ENCODE results near the gene TAF10.

Gene TAF10

GRCh38 chr11:6623391-6624363 is 11.7 kb upstream of the TAF10 start:
- DNase-seq (ENCODE audit: low spot score), result no peak

GRCh38 chr11:6622261-6623171 is 10.5 kb upstream of the TAF10 start:
- no peak for DNase-seq (ENCODE audit: low spot score)

GRCh38 chr11:6621711-6622211 is 9.7 kb upstream of the TAF10 start:
- DNase-seq (ENCODE audit: low spot score), result no peak

- no peak for DNase-seq (ENCODE audit: low spot score)
These were observed 8.6 kb upstream of the TAF10 start for GRCh38 chr11:6620636-6621035.

GRCh38 chr11:6619004-6619745 is 7.2 kb upstream of the TAF10 start, which contains the start of gene TPP1:
Gene TPP1 (minus strand): TSS chr11:6619422. CDS start chr11:6619400, 22 bp downstream.
- DNase-seq (ENCODE audit: low spot score), result peak; percentile 99

GRCh38 chr11:6618117-6619003 is 6.3 kb upstream of the TAF10 start:
- DNase-seq (ENCODE audit: low spot score), result peak; percentile 67

- no peak for DNase-seq (ENCODE audit: low spot score)
These were observed 5.3 kb upstream of the TAF10 start for GRCh38 chr11:6617315-6617781.

- DNase-seq (ENCODE audit: low spot score), result no peak
These were observed 4.7 kb upstream of the TAF10 start for GRCh38 chr11:6616596-6617250.

GRCh38 chr11:6615882-6616585 is 4.0 kb upstream of the TAF10 start:
- no peak for DNase-seq (ENCODE audit: low spot score)

- no peak for DNase-seq (ENCODE audit: low spot score)
These were observed 3.0 kb upstream of the TAF10 start for GRCh38 chr11:6615046-6615445.

- no peak for DNase-seq (ENCODE audit: low spot score)
These were observed 2.4 kb upstream of the TAF10 start for GRCh38 chr11:6614446-6614845.

GRCh38 chr11:6613496-6613895 is 1.5 kb upstream of the TAF10 start:
- no peak for DNase-seq (ENCODE audit: low spot score)

- DNase-seq (ENCODE audit: low spot score), result no peak
These were observed 128 bp downstream of the TAF10 start for GRCh38 chr11:6611963-6612212.

GRCh38 chr11:6611092-6611962 is 689 bp downstream of the TAF10 start:
- DNase-seq (ENCODE audit: low spot score), result no peak

GRCh38 chr11:6610591-6610990 is 1.4 kb downstream of the TAF10 start:
- DNase-seq (ENCODE audit: low spot score), result no peak

GRCh38 chr11:6609502-6610015 is 2.5 kb downstream of the TAF10 start:
- DNase-seq (ENCODE audit: low spot score), result no peak

- DNase-seq (ENCODE audit: low spot score), result no peak
These were observed 3.1 kb downstream of the TAF10 start for GRCh38 chr11:6608726-6609501.

GRCh38 chr11:6608011-6608410 is 4.0 kb downstream of the TAF10 start:
- DNase-seq (ENCODE audit: low spot score), result no peak

Data from pons (tissue), 1 donor.